ENCODE data around the gene SV2C. TPM values are rescaled to one million over a fixed set of nuclear protein-coding genes. Genes with fewer than 3 reads are reported as not detected.

SV2C gene
- total RNA-seq, 1 donor from 2014 or later, result 17.8 TPM

- peak; percentile 47 for DNase-seq
- H3K9me3 Mint-ChIP-seq (ENCODE audit: unreplicated experiment), result no peaks in the 10 kb centered on the region
- no peak overlapping the region for H3K27ac Mint-ChIP-seq (ENCODE audit: unreplicated experiment)
- H3K27me3 Mint-ChIP-seq (ENCODE audit: unreplicated experiment), result peaks cover 2% of the 10 kb centered on the region
- H3K4me3 Mint-ChIP-seq (ENCODE audit: unreplicated experiment), result no peak overlapping the region
- peak; percentile 35 for TF ChIP-seq CTCF (IDR thresholded peaks at IDR 0.05; ENCODE audit: partially characterized antibody, unreplicated experiment)
- peaks cover 6% of the 10 kb centered on the region for H3K4me1 Mint-ChIP-seq (ENCODE audit: low read depth, unreplicated experiment)
- no peaks in the 10 kb centered on the region for H3K36me3 Mint-ChIP-seq (ENCODE audit: unreplicated experiment)
These were observed 8.6 kb upstream of the SV2C start for GRCh38 chr5:76074487-76075065.

GRCh38 chr5:76081811-76082771 lies 1.1 kb upstream of the SV2C start:
- H3K27ac Mint-ChIP-seq (ENCODE audit: unreplicated experiment), result peak overlapping the region; percentile 45
- peaks cover 6% of the 10 kb centered on the region for H3K4me1 Mint-ChIP-seq (ENCODE audit: low read depth, unreplicated experiment)
- H3K4me3 Mint-ChIP-seq (ENCODE audit: unreplicated experiment), result peak overlapping the region; percentile 94
- H3K27me3 Mint-ChIP-seq (ENCODE audit: unreplicated experiment), result peaks cover 16% of the 10 kb centered on the region
- no peaks in the 10 kb centered on the region for H3K36me3 Mint-ChIP-seq (ENCODE audit: unreplicated experiment)
- no peak for TF ChIP-seq CTCF (IDR thresholded peaks at IDR 0.05; ENCODE audit: partially characterized antibody, unreplicated experiment)
- peak; percentile 34 for DNase-seq
- H3K9me3 Mint-ChIP-seq (ENCODE audit: unreplicated experiment), result peaks cover 9% of the 10 kb centered on the region

GRCh38 chr5:76083555-76084495 lies 642 bp downstream of the SV2C start:
- Mint-ChIP-seq H3K27me3 (ENCODE audit: unreplicated experiment) (peaks cover 14% of the 10 kb centered on the region), H3K36me3 (ENCODE audit: unreplicated experiment) (no peaks in the 10 kb centered on the region), H3K4me3 (ENCODE audit: unreplicated experiment) (peak overlapping the region; percentile 94), H3K4me1 (ENCODE audit: low read depth, unreplicated experiment) (peaks cover 6% of the 10 kb centered on the region), H3K9me3 (ENCODE audit: unreplicated experiment) (peaks cover 9% of the 10 kb centered on the region), H3K27ac (ENCODE audit: unreplicated experiment) (peak overlapping the region; percentile 85)
- peak; percentile 53 for DNase-seq
- no peak for TF ChIP-seq CTCF (IDR thresholded peaks at IDR 0.05; ENCODE audit: partially characterized antibody, unreplicated experiment)

- peak; percentile 73 for DNase-seq
- peaks cover 14% of the 10 kb centered on the region for H3K27me3 Mint-ChIP-seq (ENCODE audit: unreplicated experiment)
- peaks cover 9% of the 10 kb centered on the region for H3K9me3 Mint-ChIP-seq (ENCODE audit: unreplicated experiment)
- no peaks in the 10 kb centered on the region for H3K36me3 Mint-ChIP-seq (ENCODE audit: unreplicated experiment)
- H3K4me1 Mint-ChIP-seq (ENCODE audit: low read depth, unreplicated experiment), result peaks cover 6% of the 10 kb centered on the region
- TF ChIP-seq CTCF (IDR thresholded peaks at IDR 0.05; ENCODE audit: partially characterized antibody, unreplicated experiment), result no peak
- H3K27ac Mint-ChIP-seq (ENCODE audit: unreplicated experiment), result peak overlapping the region; percentile 85
- peak overlapping the region; percentile 94 for H3K4me3 Mint-ChIP-seq (ENCODE audit: unreplicated experiment)
These were observed 1.5 kb downstream of the SV2C start for GRCh38 chr5:76084496-76085242.

Data from glutamatergic neuron (in vitro differentiated cells).